K562 (cell line): ENCODE results near the gene FAM53C. TPM values are rescaled to one million over a fixed set of nuclear protein-coding genes. Genes with fewer than 3 reads are reported as not detected.

Experiments
- ARNT ChIP-seq, 2 experiments: fragments of 450-650 bp; IDR thresholded peaks; 2 replicates each; pipeline ENCODE4 v1.6.1; 2016; ENCODE audit warnings: mild to moderate bottlenecking in 1 of 2
- CBX5 ChIP-seq: IDR thresholded peaks from 2 replicates; pipeline ENCODE4 v1.6.1; 2014; ENCODE audit warnings: low read depth, borderline replicate concordance
- HDAC6 ChIP-seq: IDR thresholded peaks from 2 replicates; pipeline ENCODE4 v1.6.1; 2012; ENCODE audit warnings: low read depth, mild to moderate bottlenecking, control low read depth, inconsistent platforms, low read length, moderate library complexity
- HLTF ChIP-seq: fragments of 450-650 bp; IDR thresholded peaks from 2 replicates; pipeline ENCODE4 v1.6.1; 2016
- MCM5 ChIP-seq: fragments of 450-650 bp; IDR thresholded peaks from 2 replicates; pipeline ENCODE4 v1.6.1; 2016; ENCODE audit warnings: low read depth
- NFIC ChIP-seq: fragments of 450-650 bp; IDR thresholded peaks from 2 replicates; pipeline ENCODE4 v1.6.1; 2017; ENCODE audit warnings: mild to moderate bottlenecking, inconsistent platforms
- NFYB ChIP-seq: IDR thresholded peaks from 2 replicates; pipeline ENCODE4 v1.6.1; 2011; ENCODE audit warnings: mild to moderate bottlenecking, moderate library complexity; ENCODE audit not compliant: insufficient read length; ENCODE audit errors: extremely low read depth
- OTX1 ChIP-seq: fragments of 450-650 bp; formaldehyde crosslinking; IDR thresholded peaks from 2 replicates; pipeline ENCODE4 v1.4.0; 2022; ENCODE audit warnings: mild to moderate bottlenecking
- PCBP2 ChIP-seq: fragments of 200-400 bp; formaldehyde crosslinking; IDR thresholded peaks from 2 replicates; pipeline ENCODE4 v1.6.1; 2018; ENCODE audit warnings: low read length, low read depth, mild to moderate bottlenecking, moderate library complexity; ENCODE audit not compliant: poor library complexity, severe bottlenecking
- POLR2A ChIP-seq: fragments of 450-650 bp; conservative IDR thresholded peaks from 2 replicates; pipeline ENCODE4 v1.6.1; 2016
- POLR3G ChIP-seq: IDR thresholded peaks from 2 replicates; pipeline ENCODE4 v1.6.1; 2011; ENCODE audit not compliant: insufficient read length, insufficient replicate concordance; ENCODE audit errors: extremely low read depth
- SETDB1 ChIP-seq: IDR thresholded peaks from one replicate; pipeline ENCODE4 v1.6.1; 2012; ENCODE audit warnings: low read length, control low read depth, inconsistent platforms
- SMAD1 ChIP-seq: fragments of 150-350 bp; IDR thresholded peaks from 2 replicates; pipeline ENCODE4 v1.6.1; 2014; ENCODE audit warnings: low read length, low read depth; ENCODE audit not compliant: partially characterized antibody
- STAG1 ChIP-seq: sonication (generic); formaldehyde crosslinking; IDR thresholded peaks from 2 replicates; pipeline ENCODE4 v1.5.0; 2020; ENCODE audit warnings: missing genetic modification reagents, borderline replicate concordance
- STAT5A ChIP-seq: IDR thresholded peaks from 2 replicates; pipeline ENCODE4 v1.6.1; 2012; ENCODE audit warnings: low read length, inconsistent platforms, borderline replicate concordance
- ZBED1 ChIP-seq: IDR thresholded peaks from 2 replicates; pipeline ENCODE4 v1.6.1; 2014
- polyA plus RNA-seq, 8 experiments: library from polyadenylated mRNA; depleted of rRNA in 4 of 8; stranded (reverse) in 5 of 8; unstranded in 3 of 8; fragments of >200 nt; fragmentation: Nextera tagmentation in 2 of 8; fragmentation: Illumina TruSeq in 1 of 8; extraction: Ambion mirVana in 2 of 8; extraction: Trizol in 1 of 8; gene quantifications; 2 replicates each; pipeline versions ENCODE4 v1.2.1 to v1.2.3, GENCODE V29; 2011 to 2014; ENCODE audit warnings: inconsistent platforms in 1 of 8, missing spikeins in 1 of 8
- total RNA-seq, 7 experiments: library from RNA; depleted of rRNA in 6 of 7; stranded (reverse); fragments of >200 nt in 6 of 7; fragmentation: Illumina TruSeq in 2 of 7; extraction: Trizol in 2 of 7; gene quantifications; 2 replicates each; pipeline versions ENCODE4 v1.2.1 to v1.2.3, GENCODE V29; 2011 to 2021; ENCODE audit warnings: low replicate concordance in 1 of 7
- TF ChIP-seq, protein P1 (sequence below), 2 experiments: fragments of 450-650 bp in 1 of 2; sonication (generic) in 1 of 2; formaldehyde crosslinking in 1 of 2; IDR thresholded peaks; 2 replicates each; pipeline versions ENCODE4 v1.7.1 to v1.9.0; 2016 to 2022; ENCODE audit warnings: inconsistent platforms in 1 of 2, mild to moderate bottlenecking in 1 of 2, missing genetic modification reagents in 1 of 2
- TF ChIP-seq, protein P2 (sequence below): IDR thresholded peaks from 3 replicates; pipeline ENCODE4 v1.6.1; 2011; ENCODE audit warnings: borderline replicate concordance, mild to moderate bottlenecking, moderate library complexity; ENCODE audit not compliant: insufficient read length; ENCODE audit errors: extremely low read depth

Gene FAM53C
- total and polyA plus RNA-seq, 9 of the 15 experiments (the other 6 are each of a cell fraction or from before 2014, with no cell fraction given), result 9.7 to 38.5 (median 25.2) TPM

DNA sequence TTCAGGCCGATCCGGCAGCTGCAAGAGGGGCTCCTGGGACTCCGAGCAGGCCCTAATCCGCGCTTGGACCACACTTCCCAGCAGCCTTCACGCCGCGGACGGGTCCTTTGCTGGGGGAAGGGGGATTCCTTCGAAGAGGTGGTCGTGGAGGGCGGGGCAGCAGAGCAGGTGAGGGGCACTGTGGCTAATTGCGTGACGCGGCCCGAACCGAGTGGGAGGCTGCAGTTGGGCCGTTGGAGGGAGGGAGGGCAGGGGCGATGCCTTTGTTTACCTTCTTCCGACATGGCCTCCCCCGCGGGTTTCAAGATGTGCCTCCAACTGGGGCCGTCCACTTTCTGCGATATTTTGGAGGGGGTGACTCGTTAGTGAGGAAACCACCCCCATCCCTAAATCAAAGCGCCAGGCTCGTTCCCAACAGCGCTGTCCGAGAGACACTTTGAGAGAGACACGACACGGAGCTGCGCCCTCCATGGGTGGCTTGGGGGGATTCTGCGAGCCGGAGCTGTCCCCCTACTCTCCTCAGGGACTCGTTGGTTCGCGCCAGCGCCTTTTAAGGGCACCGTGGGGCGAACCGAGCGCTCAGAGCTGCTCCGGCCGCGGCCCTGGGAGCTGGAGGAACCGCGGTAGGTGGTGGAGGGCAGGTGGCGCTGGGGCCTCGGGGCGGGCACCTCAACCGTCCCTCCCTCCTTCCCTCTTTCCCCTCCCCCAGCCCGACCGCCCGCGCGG is at the start of gene FAM53C (continued):
- TF ChIP-seq, protein P1, sequence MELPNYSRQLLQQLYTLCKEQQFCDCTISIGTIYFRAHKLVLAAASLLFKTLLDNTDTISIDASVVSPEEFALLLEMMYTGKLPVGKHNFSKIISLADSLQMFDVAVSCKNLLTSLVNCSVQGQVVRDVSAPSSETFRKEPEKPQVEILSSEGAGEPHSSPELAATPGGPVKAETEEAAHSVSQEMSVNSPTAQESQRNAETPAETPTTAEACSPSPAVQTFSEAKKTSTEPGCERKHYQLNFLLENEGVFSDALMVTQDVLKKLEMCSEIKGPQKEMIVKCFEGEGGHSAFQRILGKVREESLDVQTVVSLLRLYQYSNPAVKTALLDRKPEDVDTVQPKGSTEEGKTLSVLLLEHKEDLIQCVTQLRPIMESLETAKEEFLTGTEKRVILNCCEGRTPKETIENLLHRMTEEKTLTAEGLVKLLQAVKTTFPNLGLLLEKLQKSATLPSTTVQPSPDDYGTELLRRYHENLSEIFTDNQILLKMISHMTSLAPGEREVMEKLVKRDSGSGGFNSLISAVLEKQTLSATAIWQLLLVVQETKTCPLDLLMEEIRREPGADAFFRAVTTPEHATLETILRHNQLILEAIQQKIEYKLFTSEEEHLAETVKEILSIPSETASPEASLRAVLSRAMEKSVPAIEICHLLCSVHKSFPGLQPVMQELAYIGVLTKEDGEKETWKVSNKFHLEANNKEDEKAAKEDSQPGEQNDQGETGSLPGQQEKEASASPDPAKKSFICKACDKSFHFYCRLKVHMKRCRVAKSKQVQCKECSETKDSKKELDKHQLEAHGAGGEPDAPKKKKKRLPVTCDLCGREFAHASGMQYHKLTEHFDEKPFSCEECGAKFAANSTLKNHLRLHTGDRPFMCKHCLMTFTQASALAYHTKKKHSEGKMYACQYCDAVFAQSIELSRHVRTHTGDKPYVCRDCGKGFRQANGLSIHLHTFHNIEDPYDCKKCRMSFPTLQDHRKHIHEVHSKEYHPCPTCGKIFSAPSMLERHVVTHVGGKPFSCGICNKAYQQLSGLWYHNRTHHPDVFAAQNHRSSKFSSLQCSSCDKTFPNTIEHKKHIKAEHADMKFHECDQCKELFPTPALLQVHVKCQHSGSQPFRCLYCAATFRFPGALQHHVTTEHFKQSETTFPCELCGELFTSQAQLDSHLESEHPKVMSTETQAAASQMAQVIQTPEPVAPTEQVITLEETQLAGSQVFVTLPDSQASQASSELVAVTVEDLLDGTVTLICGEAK (IDR thresholded peaks at IDR 0.05), result peak; percentile 51
- TF ChIP-seq, protein P1 (CRISPR knock-in tag; IDR thresholded peaks at IDR 0.05), result no peak; the same call in 1 of the 2 replicates
- no peak for TF ChIP-seq STAT5A
- peak; percentile 94; the same call in 1 of the 2 replicates for TF ChIP-seq HDAC6
- TF ChIP-seq POLR2A, result peak; percentile 99
- peak; percentile 100 for TF ChIP-seq PCBP2
- no peak for TF ChIP-seq HLTF
- no peak for TF ChIP-seq STAG1
- TF ChIP-seq OTX1, result peak; percentile 20
- TF ChIP-seq ZBED1, result peak; percentile 69; the same call in 1 of the 2 replicates
- peak; percentile 69 for TF ChIP-seq NFIC
- no peak for TF ChIP-seq SETDB1
- TF ChIP-seq SMAD1, result peak; percentile 92
- no peak for TF ChIP-seq NFYB
- no peak for TF ChIP-seq ARNT (IDR thresholded peaks at IDR 0.05)
- no peak for TF ChIP-seq POLR3G
- no peak for TF ChIP-seq MCM5
- TF ChIP-seq, protein P2, sequence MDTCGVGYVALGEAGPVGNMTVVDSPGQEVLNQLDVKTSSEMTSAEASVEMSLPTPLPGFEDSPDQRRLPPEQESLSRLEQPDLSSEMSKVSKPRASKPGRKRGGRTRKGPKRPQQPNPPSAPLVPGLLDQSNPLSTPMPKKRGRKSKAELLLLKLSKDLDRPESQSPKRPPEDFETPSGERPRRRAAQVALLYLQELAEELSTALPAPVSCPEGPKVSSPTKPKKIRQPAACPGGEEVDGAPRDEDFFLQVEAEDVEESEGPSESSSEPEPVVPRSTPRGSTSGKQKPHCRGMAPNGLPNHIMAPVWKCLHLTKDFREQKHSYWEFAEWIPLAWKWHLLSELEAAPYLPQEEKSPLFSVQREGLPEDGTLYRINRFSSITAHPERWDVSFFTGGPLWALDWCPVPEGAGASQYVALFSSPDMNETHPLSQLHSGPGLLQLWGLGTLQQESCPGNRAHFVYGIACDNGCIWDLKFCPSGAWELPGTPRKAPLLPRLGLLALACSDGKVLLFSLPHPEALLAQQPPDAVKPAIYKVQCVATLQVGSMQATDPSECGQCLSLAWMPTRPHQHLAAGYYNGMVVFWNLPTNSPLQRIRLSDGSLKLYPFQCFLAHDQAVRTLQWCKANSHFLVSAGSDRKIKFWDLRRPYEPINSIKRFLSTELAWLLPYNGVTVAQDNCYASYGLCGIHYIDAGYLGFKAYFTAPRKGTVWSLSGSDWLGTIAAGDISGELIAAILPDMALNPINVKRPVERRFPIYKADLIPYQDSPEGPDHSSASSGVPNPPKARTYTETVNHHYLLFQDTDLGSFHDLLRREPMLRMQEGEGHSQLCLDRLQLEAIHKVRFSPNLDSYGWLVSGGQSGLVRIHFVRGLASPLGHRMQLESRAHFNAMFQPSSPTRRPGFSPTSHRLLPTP, result no peak
- no peak for TF ChIP-seq CBX5
